Heart right ventricle (tissue), 16 donors: ENCODE data around the gene IGF2BP2. TPM values are rescaled to one million over a fixed set of nuclear protein-coding genes. Genes with fewer than 3 reads are reported as not detected.

Experiments used
- ATAC-seq, 8 donors: fragments of 200-7000 bp; cut with Tn5 transposase; one replicate each; pipeline ENCODE4 v1.9.1; 2020; ENCODE audit warnings: mild to moderate bottlenecking in 8 of 8, moderate library complexity in 8 of 8, moderate number of reproducible peaks in 1 of 8
- DNase-seq, 2 donors: peaks; one replicate each; pipeline ENCODE4 v3.0.0-alpha.2; 2020
- H3K27ac ChIP-seq, 10 donors: fragments of 200-600 bp; sonication (generic) in 2 of 10; one replicate each; pipeline versions ENCODE4 v1.5.0 to v1.8.0; 2020 to 2022; ENCODE audit warnings: mild to moderate bottlenecking in 3 of 10
- H3K27me3 ChIP-seq, 7 donors: fragments of 200-600 bp; one replicate each; pipeline ENCODE4 v1.8.0; 2021 to 2022; ENCODE audit warnings: mild to moderate bottlenecking in 2 of 7
- H3K36me3 ChIP-seq, 9 donors: fragments of 200-600 bp; sonication (generic) in 1 of 9; one replicate each; pipeline versions ENCODE4 v1.5.0 to v1.8.0; 2020 to 2022; ENCODE audit warnings: mild to moderate bottlenecking in 2 of 9
- H3K4me1 ChIP-seq, 9 donors: fragments of 200-600 bp; sonication (generic) in 1 of 9; one replicate each; pipeline versions ENCODE4 v1.5.0 to v1.8.0; 2020 to 2022; ENCODE audit warnings: mild to moderate bottlenecking in 4 of 9
- H3K4me3 ChIP-seq, 10 donors: fragments of 200-600 bp; sonication (generic) in 2 of 10; one replicate each; pipeline versions ENCODE4 v1.5.0 to v1.8.0; 2020 to 2022; ENCODE audit warnings: mild to moderate bottlenecking in 7 of 10, moderate library complexity in 2 of 10
- H3K9me3 ChIP-seq, 11 donors: fragments of 200-600 bp in 10 of 11; sonication (generic) in 2 of 11; one replicate each; pipeline versions ENCODE4 v1.5.0 to v1.8.0; 2013 to 2022; ENCODE audit warnings: mild to moderate bottlenecking in 2 of 11, control low read depth in 1 of 11, moderate library complexity in 1 of 11
- CTCF ChIP-seq, 9 donors: fragments of 200-600 bp; sonication (generic) in 2 of 9; IDR thresholded peaks; one replicate each; pipeline versions ENCODE4 v1.5.0 to v1.8.0; 2021 to 2022; ENCODE audit warnings: antibody characterized with exemption in 9 of 9, mild to moderate bottlenecking in 5 of 9, moderate library complexity in 1 of 9
- whole genome bisulfite sequencing, 2 donors: extraction: QIAGEN DNeasy Blood & Tissue Kit; methylation state at CpG; one replicate each; pipeline ENCODE4 v1.1.7; 2013; ENCODE audit warnings: inconsistent platforms in 1 of 2; 5-methylcytosine and 5-hydroxymethylcytosine counted together
- intact Hi-C, 10 donors: fragments of 100-400 bp; cut with DNase I; formaldehyde crosslinking; loops; one replicate each; pipeline versions ENCODE4 v1.11.1 to v1.14.2; 2022
- polyA plus RNA-seq, 2 donors: library from polyadenylated mRNA; stranded (reverse); fragments of 200-250 nt; gene quantifications; one replicate each; pipeline ENCODE4 v1.2.3, GENCODE V29; 2013
- total RNA-seq, 10 donors: library from RNA; stranded (reverse); fragmentation: NEBNext Ultra II Directional in 3 of 10; extraction: Animal tissue kit (Norgen Biotek cat#: 25700) in 3 of 10; gene quantifications; one replicate each; pipeline versions ENCODE4 v1.2.1 to v1.2.4, GENCODE V29; 2021 to 2023
- donor health status: Arrhythmogenic right ventricular cardiomyopathy.
- donor health status: ischemic (EF 13 %, LVEDD 7.1; RV severe dilation, severe dysfunction).
- donor health status: healthy with polysubstance abuse.
- donor health status: DM: no; HTN: yes; CAD: no.
- donor health status: DM: no; HTN: no; CAD: no.
- donor health status: ischemic (EF 25% LVEDD 6.9; RV normal size, moderate dysfunction).
- donor health status: ischemic (EF 25% LVEDD 5.7; RV mildly dilated, moderate dysfunction).
- donor health status: healthy.
- donor health status: DM: yes; HTN: yes; CAD: no.
- donor health status: Ischemic cardiomyopathy.
- donor health status: ischemic (EF 35%, LVEDD 5.7; RV mildly dilated, moderate dysfunction).
- donor health status: nonischemic (EF 11% LVEDD 7.7; RV severe dilation, severe dysfunction).
- donor health status: DM: yes; HTN: yes; CAD: no.
- donor health status: PGD.
- donor health status: ischemic (EF 29% LVEDD 5.4; RV normal size, mild dysfunction).
- donor health status: nonischemic (EF 23%, LVEDD 6.1; RV moderate dilation, normal function).

The IGF2BP2 gene
- total and polyA plus RNA-seq, 12 donors, result 9.4 to 17.8 (median 15.4) TPM

GRCh38 chr3:185711255-185711870 is 113.5 kb downstream of the IGF2BP2 start:
- DNase-seq (no peak), ATAC-seq (no peak)
- peaks cover 0 to 5% (median 0%) of the 10 kb centered on the region in 11 donors for H3K9me3 ChIP-seq
- no peaks in the 10 kb centered on the region for H3K36me3 ChIP-seq
- 47 to 53% methylated on average over 8 of the region's 8 CpGs for WGBS, 2 donors
- H3K27me3 ChIP-seq, result peaks cover 0 to 5% (median 0%) of the 10 kb centered on the region in 7 donors
- no peak overlapping the region for H3K27ac ChIP-seq
- TF ChIP-seq CTCF (IDR thresholded peaks at IDR 0.05), result no peak
- intact Hi-C loops, result no loop called here
- H3K4me3 ChIP-seq, result no peak overlapping the region
- H3K4me1 ChIP-seq, result peaks cover 0 to 7% (median 0%) of the 10 kb centered on the region in 9 donors

GRCh38 chr3:185709251-185709955 is 115.4 kb downstream of the IGF2BP2 start:
- Histone ChIP-seq H3K36me3 (no peaks in the 10 kb centered on the region), H3K4me3 (no peak overlapping the region), H3K4me1 (peaks cover 0 to 7% (median 0%) of the 10 kb centered on the region in 9 donors), H3K9me3 (peaks cover 0 to 5% (median 0%) of the 10 kb centered on the region in 11 donors), H3K27ac (no peak overlapping the region), H3K27me3 (peaks cover 0 to 5% (median 0%) of the 10 kb centered on the region in 7 donors)
- intact Hi-C loops, result no loop called here
- ATAC-seq (no peak), DNase-seq (no peak)
- WGBS, 2 donors, result 47 to 53% methylated on average over 6 of the region's 6 CpGs
- no peak for TF ChIP-seq CTCF (IDR thresholded peaks at IDR 0.05)

DNA sequence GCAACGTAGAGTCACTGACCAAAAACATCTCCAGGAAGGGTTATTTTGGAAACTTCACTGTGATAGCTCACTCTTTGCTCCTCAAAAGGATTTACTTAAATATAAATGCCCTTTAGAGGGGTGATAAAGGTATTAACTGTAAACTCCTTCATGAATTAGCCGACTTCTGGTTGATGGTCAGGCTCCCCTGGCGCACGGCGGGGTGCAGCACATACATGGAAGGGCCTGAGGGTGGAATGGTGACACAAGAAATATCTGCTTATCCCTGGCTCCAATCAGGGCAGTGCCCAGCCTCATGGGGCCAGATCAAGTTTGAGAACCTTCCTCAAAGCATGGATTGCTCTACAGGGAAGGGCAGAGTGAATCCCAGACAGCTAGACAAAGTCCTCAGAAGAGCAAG is 116.5 kb downstream of the IGF2BP2 start:
- ATAC-seq (no peak), DNase-seq (no peak)
- H3K4me1 ChIP-seq, result peaks cover 0 to 7% (median 0%) of the 10 kb centered on the region in 9 donors
- H3K27me3 ChIP-seq, result peaks cover 0 to 5% (median 0%) of the 10 kb centered on the region in 7 donors
- no peak overlapping the region for H3K4me3 ChIP-seq
- H3K27ac ChIP-seq, result no peak overlapping the region
- WGBS, 2 donors, result 96% methylated on average over 5 of the region's 5 CpGs
- no peak for TF ChIP-seq CTCF (IDR thresholded peaks at IDR 0.05)
- H3K9me3 ChIP-seq, result no peaks in the 10 kb centered on the region
- H3K36me3 ChIP-seq, result no peaks in the 10 kb centered on the region
- intact Hi-C loops, result no loop called here

DNA sequence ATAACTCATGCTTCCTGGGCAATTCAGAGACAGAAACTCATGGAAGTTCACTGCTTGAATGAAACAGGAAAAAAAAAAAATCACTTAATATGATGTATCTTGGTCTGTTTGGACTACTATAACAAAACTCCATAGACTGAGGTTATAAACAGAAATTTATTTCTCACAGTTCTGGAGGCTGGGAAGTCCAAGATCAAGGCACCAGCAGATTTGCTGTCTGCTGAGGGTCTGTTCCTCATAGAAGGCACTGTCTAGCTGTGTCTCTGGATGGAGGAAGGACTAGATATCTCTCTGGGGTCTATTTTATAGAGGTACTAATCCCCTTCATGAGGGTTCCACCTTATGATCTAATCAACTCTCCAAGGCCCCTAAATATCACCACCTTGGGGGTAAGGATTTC is 119.3 kb downstream of the IGF2BP2 start:
- TF ChIP-seq CTCF (IDR thresholded peaks at IDR 0.05), result no peak
- Histone ChIP-seq H3K4me1 (peaks cover 0 to 18% (median 3%) of the 10 kb centered on the region in 9 donors), H3K27me3 (no peaks in the 10 kb centered on the region), H3K4me3 (no peak overlapping the region), H3K9me3 (no peaks in the 10 kb centered on the region), H3K27ac (no peak overlapping the region), H3K36me3 (no peaks in the 10 kb centered on the region)
- DNase-seq (no peak), ATAC-seq (no peak)
- intact Hi-C loops, result no loop called here
